GM21786 (cell line): ENCODE measurements around the gene SSNA1.

ENCODE experiments used
- ATAC-seq: cut with Tn5 transposase; IDR thresholded peaks from one replicate; pipeline ENCODE4 v1.9.1; 2021; ENCODE audit not compliant: unreplicated experiment

Gene SSNA1

DNA sequence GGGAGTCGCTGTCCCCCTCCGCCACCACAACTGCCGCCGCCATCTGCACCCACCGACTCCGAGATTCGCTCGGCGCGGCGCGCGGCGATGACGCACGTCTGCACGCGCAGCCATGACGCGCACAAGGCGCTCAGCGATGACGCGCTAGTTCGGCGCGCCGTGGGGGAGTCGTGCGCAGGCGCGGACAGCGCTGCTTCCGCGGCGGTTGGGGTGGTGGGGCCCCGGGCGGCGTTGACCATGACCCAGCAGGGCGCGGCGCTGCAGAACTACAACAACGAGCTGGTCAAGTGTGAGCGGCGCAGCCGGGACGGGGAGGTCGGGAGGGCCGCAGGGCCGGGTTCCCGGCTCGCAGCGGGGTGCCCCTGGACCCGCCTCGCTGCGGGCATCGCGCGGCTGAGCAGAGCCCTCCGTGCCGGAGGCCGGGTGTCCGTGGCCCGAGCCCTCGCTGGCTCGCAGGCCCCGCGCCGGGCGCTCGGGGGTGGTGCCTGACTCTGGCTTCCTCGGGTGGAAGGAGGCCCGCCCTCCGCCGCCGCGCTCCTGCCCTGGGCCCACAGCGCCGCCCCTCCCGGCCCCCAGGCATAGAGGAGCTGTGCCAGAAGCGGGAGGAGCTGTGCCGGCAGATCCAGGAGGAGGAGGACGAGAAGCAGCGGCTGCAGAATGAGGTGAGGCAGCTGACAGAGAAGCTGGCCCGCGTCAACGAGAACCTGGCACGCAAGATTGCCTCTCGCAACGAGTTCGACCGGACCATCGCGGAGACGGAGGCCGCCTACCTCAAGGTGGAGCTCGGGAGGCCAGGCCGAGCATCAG, at the start of gene SSNA1, which contains the start of gene ANAPC2:
SSNA1 (plus strand) TSS at position 187 of the 807 bp plus-strand sequence; CDS start at position 238, 51 bp downstream.
ANAPC2 (minus strand) TSS at position 71 of the 807 bp plus-strand sequence; CDS start at position 43, 28 bp downstream.
- ATAC-seq: peak; percentile 79

- no peak for ATAC-seq
Observed at GRCh38 chr9:137138722-137139467, 49.6 kb upstream of the SSNA1 start, which contains the start of gene GRIN1. Gene GRIN1, plus strand, starts transcription at chr9:137139154. Its CDS starts 333 bp downstream, at chr9:137139487.

DNA sequence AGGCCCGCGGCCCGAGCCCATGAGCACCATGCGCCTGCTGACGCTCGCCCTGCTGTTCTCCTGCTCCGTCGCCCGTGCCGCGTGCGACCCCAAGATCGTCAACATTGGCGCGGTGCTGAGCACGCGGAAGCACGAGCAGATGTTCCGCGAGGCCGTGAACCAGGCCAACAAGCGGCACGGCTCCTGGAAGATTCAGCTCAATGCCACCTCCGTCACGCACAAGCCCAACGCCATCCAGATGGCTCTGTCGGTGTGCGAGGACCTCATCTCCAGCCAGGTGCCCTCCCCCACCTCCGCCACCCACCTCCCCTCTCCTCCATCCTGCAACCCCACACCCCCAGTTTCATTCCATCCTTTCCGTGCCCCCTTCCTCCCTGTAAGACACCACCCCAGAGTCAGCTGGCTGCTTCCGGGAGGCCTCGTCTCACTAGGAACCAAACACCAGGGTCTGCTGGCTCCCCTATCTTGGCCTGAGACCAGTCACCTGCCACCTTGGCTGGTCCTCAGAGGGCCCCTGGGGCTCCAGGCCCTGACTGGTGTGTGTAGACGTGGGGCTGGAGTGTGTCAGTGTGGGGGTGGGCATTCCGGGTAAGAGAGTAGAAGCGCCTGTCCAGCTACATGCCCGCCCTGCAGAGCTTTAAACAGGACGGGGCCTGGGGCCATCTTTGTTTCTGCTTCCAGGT, 48.9 kb upstream of the SSNA1 start:
- ATAC-seq: no peak

GRCh38 chr9:137140151-137141012, 48.1 kb upstream of the SSNA1 start:
- no peak for ATAC-seq

DNA sequence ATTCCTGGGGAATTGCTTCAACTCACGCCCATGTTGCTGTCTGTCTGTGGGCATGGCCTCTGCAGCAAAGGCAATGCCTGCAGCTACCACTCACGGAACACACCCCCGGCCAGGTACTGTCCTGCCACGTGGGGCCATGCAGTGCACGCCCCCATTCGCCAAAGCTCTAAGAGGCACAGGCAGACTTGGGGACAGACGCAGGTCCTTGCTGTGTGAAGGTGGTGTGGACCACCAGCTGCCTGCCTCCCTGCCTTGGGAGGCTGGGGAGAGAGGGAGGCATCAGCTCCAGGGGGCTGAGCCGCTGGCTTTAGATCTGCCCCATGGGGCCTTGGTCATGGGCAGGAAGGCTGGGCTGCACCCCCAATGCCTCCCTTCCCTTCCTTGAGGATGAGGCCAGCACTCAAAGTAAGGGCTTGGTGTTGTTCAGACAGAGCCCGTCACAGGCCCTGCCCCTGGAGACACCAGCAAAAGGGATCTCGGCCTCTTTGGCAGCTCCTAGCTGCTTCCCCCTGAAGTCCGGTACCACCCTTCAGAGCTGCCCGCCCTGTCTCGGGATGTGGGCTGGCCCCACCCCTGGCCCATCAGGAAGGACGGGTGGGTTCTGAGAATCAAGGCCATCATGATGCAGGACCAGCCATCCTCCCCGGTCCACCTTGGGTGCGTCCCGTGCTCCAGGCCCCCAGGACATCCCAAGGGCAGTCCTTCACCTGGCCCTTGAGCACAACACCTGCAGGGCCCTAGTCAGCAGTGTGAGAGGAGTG, 47.2 kb upstream of the SSNA1 start:
- no peak for ATAC-seq

DNA sequence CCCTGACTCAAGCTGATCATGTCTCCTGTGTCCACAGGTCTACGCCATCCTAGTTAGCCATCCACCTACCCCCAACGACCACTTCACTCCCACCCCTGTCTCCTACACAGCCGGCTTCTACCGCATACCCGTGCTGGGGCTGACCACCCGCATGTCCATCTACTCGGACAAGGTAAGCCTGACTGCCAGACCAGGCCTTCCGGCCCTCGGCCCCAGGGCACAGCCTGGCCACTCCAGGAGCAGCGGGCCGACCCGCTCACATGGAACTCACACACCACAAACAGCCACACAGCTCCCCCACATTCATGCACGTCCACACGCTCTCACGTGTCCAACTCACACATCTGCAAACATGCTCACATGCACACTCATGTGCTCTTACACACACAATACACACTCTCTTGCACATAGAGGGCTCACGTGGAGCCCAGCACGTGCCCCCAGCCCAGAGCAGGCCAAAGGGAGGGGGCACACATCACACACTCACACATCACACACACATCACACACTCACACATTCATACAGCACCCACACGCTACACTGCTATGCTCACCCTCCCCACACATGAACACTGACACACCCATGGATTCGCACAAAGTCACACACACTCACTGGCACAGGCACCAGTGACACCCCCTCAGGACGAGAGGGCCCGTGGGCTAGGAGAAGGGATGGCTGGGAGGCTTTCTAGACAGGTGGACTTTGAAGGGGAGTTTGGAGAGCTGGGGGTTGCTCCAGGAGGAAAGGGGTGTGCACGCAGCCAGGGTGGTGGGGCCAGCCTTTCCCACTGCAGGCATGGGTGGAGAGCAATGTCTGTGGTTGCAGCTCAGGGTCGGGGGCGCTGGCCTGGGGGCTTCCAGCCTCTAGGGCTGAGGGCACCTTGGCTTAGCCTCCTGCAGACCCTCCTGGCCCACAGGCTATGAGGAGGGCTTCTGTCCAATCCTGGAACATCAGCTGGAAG, 46.2 kb upstream of the SSNA1 start:
- ATAC-seq: no peak

GRCh38 chr9:137143459-137143858, 45.0 kb upstream of the SSNA1 start:
- ATAC-seq: no peak

DNA sequence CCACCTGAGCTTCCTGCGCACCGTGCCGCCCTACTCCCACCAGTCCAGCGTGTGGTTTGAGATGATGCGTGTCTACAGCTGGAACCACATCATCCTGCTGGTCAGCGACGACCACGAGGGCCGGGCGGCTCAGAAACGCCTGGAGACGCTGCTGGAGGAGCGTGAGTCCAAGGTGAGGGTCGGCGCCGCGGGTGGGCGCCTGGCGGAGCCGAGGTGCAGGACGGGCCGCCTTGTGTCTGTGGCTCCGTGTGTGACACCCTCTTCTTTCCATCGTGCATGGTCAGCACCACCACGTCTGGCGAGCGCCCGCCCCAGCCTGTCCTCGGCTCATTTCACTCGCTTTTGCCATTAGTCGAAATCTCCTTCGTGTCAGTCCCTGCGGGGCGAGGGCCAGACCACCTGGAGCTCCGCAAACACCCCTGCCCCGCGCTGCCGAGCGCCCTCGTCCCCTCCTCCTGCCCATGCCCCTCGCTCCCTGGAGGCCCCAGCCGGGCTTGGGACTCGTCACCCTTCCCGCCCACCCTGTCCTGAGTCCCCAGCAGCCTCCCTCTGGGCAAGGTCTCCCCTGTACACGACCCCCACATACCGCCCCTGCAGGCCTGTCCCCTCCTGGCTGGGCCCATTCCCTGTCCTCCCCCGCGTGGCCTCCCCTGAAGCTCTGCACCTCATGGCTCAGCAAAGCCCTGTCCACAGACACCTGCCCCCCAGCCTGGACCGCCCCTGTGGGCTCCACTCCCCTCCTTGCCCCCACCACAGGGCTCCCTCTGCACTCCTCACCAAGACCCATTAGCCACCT, 42.5 kb upstream of the SSNA1 start:
- ATAC-seq: no peak

- ATAC-seq: no peak
Observed at GRCh38 chr9:137146527-137146918, 42.0 kb upstream of the SSNA1 start.

GRCh38 chr9:137147091-137147792, 41.2 kb upstream of the SSNA1 start:
- no peak for ATAC-seq

GRCh38 chr9:137147793-137148160, 40.7 kb upstream of the SSNA1 start:
- no peak for ATAC-seq

- ATAC-seq: no peak
Observed at GRCh38 chr9:137148242-137148641, 40.2 kb upstream of the SSNA1 start.

DNA sequence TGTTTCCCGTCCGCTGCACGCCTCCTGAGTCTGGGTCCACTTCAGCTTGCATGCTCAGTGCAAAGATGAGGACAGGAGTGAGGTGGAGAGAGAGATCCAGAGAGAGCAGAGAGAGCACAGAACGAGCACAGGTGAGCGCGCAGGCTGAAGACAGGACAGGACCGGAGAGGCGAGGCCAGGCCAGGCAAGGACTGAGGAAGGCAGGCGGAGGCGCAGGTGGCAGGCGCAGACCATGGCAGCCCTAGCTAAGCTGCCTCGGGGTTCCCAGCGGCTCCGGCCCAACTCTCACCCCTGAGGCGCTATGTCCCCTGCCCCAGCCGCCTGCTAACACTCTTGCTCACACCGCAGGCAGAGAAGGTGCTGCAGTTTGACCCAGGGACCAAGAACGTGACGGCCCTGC, 39.8 kb upstream of the SSNA1 start:
- no peak for ATAC-seq

- ATAC-seq: no peak
Observed at GRCh38 chr9:137149363-137149762, 39.1 kb upstream of the SSNA1 start.

DNA sequence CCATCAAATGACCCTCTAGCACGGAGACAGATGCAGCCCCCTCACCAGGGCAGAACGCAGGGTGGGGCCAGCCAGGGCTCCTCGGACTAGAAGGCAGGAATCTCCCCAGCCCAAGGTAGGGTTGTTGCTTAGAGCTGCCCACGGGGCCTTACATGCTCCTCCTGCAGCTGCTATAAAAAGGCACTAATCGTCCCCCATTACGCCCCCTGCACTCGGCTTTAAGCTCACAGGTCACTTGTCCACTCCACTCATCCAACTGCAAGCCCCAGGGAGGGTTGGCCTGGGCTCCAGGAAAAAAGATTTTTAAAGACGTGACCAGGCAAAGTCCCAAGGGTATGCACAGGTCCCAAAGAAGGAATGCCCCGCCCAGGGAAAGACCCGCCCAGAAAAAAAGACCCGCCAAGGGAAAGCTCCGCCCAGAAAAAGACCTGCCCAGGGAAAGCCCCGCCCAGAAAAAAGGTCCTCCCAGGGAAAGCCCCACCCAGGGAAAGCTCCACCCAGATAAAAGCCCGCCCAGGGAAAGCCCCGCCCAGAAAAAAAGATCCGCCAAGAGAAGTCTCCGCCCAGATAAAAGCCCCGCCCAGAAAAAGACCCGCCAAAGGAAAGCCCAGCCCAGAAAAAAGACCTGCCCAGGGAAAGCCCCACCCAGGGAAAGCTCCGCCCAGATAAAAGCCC, 38.4 kb upstream of the SSNA1 start:
- peak; percentile 30 for ATAC-seq

GRCh38 chr9:137150617-137151457, 37.6 kb upstream of the SSNA1 start:
- ATAC-seq: peak; percentile 44
